GM06990 (cell line): ENCODE measurements around the gene GMPR2.

Experiments used
- DNase-seq: peaks from one replicate; pipeline ENCODE4 v3.0.0-alpha.2; 2011; ENCODE audit not compliant: insufficient read length; ENCODE audit errors: extremely low read depth
- H3K27me3 ChIP-seq: replicated peaks from 2 replicates; pipeline ENCODE4 v1.6.0; 2011; ENCODE audit warnings: low read length; ENCODE audit not compliant: control insufficient read depth, insufficient read depth
- H3K36me3 ChIP-seq: 2 replicates; pipeline ENCODE4 v1.5.1; 2011; ENCODE audit warnings: low read length; ENCODE audit not compliant: control insufficient read depth, insufficient read depth
- H3K4me3 ChIP-seq: replicated peaks from 2 replicates; pipeline ENCODE4 v1.5.1; 2011; ENCODE audit warnings: low read depth, mild to moderate bottlenecking, control low read depth, low read length
- CTCF ChIP-seq: IDR thresholded peaks from 2 replicates; pipeline ENCODE4 v1.5.1; 2011; ENCODE audit warnings: low read length, control low read depth, mild to moderate bottlenecking, inconsistent platforms; ENCODE audit not compliant: insufficient read depth, poor library complexity, severe bottlenecking

GMPR2 gene

GRCh38 chr14:24233538-24233866, 773 bp downstream of the GMPR2 start:
- H3K36me3 ChIP-seq, result peaks cover 27% of the 10 kb centered on the region
- no peak for DNase-seq
- no peak for TF ChIP-seq CTCF

GRCh38 chr14:24234095-24235005, 1.6 kb downstream of the GMPR2 start:
- peaks cover 31% of the 10 kb centered on the region for H3K36me3 ChIP-seq
- no peak for TF ChIP-seq CTCF
- DNase-seq, result no peak
- no peak overlapping the region for H3K4me3 ChIP-seq
- H3K27me3 ChIP-seq, result no peaks in the 10 kb centered on the region

More at GRCh38 chr14:24233538-24233866, 773 bp downstream of the GMPR2 start:
- Histone ChIP-seq H3K27me3 (no peaks in the 10 kb centered on the region), H3K4me3 (peak overlapping the region; percentile 84)

GRCh38 chr14:24235804-24236688, 3.3 kb downstream of the GMPR2 start:
- no peak for TF ChIP-seq CTCF
- Histone ChIP-seq H3K27me3 (no peaks in the 10 kb centered on the region), H3K36me3 (peaks cover 45% of the 10 kb centered on the region), H3K4me3 (no peak overlapping the region)
- no peak for DNase-seq

GRCh38 chr14:24236689-24237462, 4.1 kb downstream of the GMPR2 start:
- no peak for DNase-seq
- TF ChIP-seq CTCF, result no peak
- no peaks in the 10 kb centered on the region for H3K27me3 ChIP-seq
- peaks cover 46% of the 10 kb centered on the region for H3K36me3 ChIP-seq
- no peak overlapping the region for H3K4me3 ChIP-seq

GRCh38 chr14:24237463-24237955, 4.8 kb downstream of the GMPR2 start:
- Histone ChIP-seq H3K4me3 (no peak overlapping the region), H3K36me3 (peaks cover 46% of the 10 kb centered on the region), H3K27me3 (no peaks in the 10 kb centered on the region)
- DNase-seq, result no peak
- no peak for TF ChIP-seq CTCF
